ENCODE measurements around the gene DCAF8.

The DCAF8 gene

GRCh38 chr1:160243767-160244166 is 18.6 kb downstream of the DCAF8 start:
- DNase-seq (ENCODE audit: low spot score) = no peak
- in situ Hi-C loops (cut with MboI; ENCODE audit: low pct_unique_long_range_greater_than_20kb, low sequenced_read_pairs, unreplicated experiment) = no loop called here
- TF ChIP-seq CTCF (IDR thresholded peaks at IDR 0.05; ENCODE audit: extremely low read depth, insufficient read depth, missing control alignments) = no peak

GRCh38 chr1:160239582-160240299 is 22.6 kb downstream of the DCAF8 start:
- no peak for DNase-seq (ENCODE audit: low spot score)
- TF ChIP-seq CTCF (IDR thresholded peaks at IDR 0.05; ENCODE audit: extremely low read depth, insufficient read depth, missing control alignments) = no peak
- in situ Hi-C loops (cut with MboI; ENCODE audit: low pct_unique_long_range_greater_than_20kb, low sequenced_read_pairs, unreplicated experiment) = no loop called here

GRCh38 chr1:160238408-160238807 is 23.9 kb downstream of the DCAF8 start:
- TF ChIP-seq CTCF (IDR thresholded peaks at IDR 0.05; ENCODE audit: extremely low read depth, insufficient read depth, missing control alignments) = no peak
- DNase-seq (ENCODE audit: low spot score) = no peak
- in situ Hi-C loops (cut with MboI; ENCODE audit: low pct_unique_long_range_greater_than_20kb, low sequenced_read_pairs, unreplicated experiment) = no loop called here

- no peak for DNase-seq (ENCODE audit: low spot score)
These were observed 24.8 kb downstream of the DCAF8 start for GRCh38 chr1:160237558-160237957.

GRCh38 chr1:160236806-160237205 is 25.5 kb downstream of the DCAF8 start:
- in situ Hi-C loops (cut with MboI; ENCODE audit: low pct_unique_long_range_greater_than_20kb, low sequenced_read_pairs, unreplicated experiment) = no loop called here
- peak; percentile 24 for DNase-seq (ENCODE audit: low spot score)
- TF ChIP-seq CTCF (IDR thresholded peaks at IDR 0.05; ENCODE audit: extremely low read depth, insufficient read depth, missing control alignments) = no peak

More at GRCh38 chr1:160237558-160237957, 24.8 kb downstream of the DCAF8 start:
- TF ChIP-seq CTCF (IDR thresholded peaks at IDR 0.05; ENCODE audit: extremely low read depth, insufficient read depth, missing control alignments) = no peak
- in situ Hi-C loops (cut with MboI; ENCODE audit: low pct_unique_long_range_greater_than_20kb, low sequenced_read_pairs, unreplicated experiment) = no loop called here

- DNase-seq (ENCODE audit: low spot score) = no peak
- in situ Hi-C loops (cut with MboI; ENCODE audit: low pct_unique_long_range_greater_than_20kb, low sequenced_read_pairs, unreplicated experiment) = no loop called here
- no peak for TF ChIP-seq CTCF (IDR thresholded peaks at IDR 0.05; ENCODE audit: extremely low read depth, insufficient read depth, missing control alignments)
These were observed 29.4 kb downstream of the DCAF8 start for GRCh38 chr1:160232911-160233310.

Data from GM13977 (cell line).